ENCODE measurements around the gene CNNM3.

The CNNM3 gene

GRCh38 chr2:96864343-96865091 lies 48.4 kb downstream of the CNNM3 start:
- DNase-seq (ENCODE audit: low read depth) = no peak

- DNase-seq (ENCODE audit: low read depth) = no peak
These were observed 49.6 kb downstream of the CNNM3 start for GRCh38 chr2:96865654-96866053.

GRCh38 chr2:96866149-96866548 lies 50.1 kb downstream of the CNNM3 start:
- no peak for DNase-seq (ENCODE audit: low read depth)

GRCh38 chr2:96866586-96866985 lies 50.5 kb downstream of the CNNM3 start:
- no peak for DNase-seq (ENCODE audit: low read depth)

- DNase-seq (ENCODE audit: low read depth) = no peak
These were observed 51.1 kb downstream of the CNNM3 start for GRCh38 chr2:96866986-96867755.

- no peak for DNase-seq (ENCODE audit: low read depth)
These were observed 51.9 kb downstream of the CNNM3 start for GRCh38 chr2:96867756-96868554.

- no peak for DNase-seq (ENCODE audit: low read depth)
These were observed 52.6 kb downstream of the CNNM3 start for GRCh38 chr2:96868555-96869280.

GRCh38 chr2:96869281-96869821 lies 53.3 kb downstream of the CNNM3 start:
- DNase-seq (ENCODE audit: low read depth) = no peak

- DNase-seq (ENCODE audit: low read depth) = no peak
These were observed 54.0 kb downstream of the CNNM3 start, which contains the start of gene SEMA4C for GRCh38 chr2:96869822-96870625. Gene SEMA4C (minus strand): TSS chr2:96870080. CDS start chr2:96867886, 2,194 bp downstream.

GRCh38 chr2:96870626-96871255 lies 54.7 kb downstream of the CNNM3 start:
- no peak for DNase-seq (ENCODE audit: low read depth)

- DNase-seq (ENCODE audit: low read depth) = no peak
These were observed 56.7 kb downstream of the CNNM3 start for GRCh38 chr2:96872591-96873349.

GRCh38 chr2:96873651-96874096 lies 57.6 kb downstream of the CNNM3 start:
- DNase-seq (ENCODE audit: low read depth) = no peak

- DNase-seq (ENCODE audit: low read depth) = no peak
These were observed 58.2 kb downstream of the CNNM3 start for GRCh38 chr2:96874198-96874831.

- DNase-seq (ENCODE audit: low read depth) = no peak
These were observed 59.6 kb downstream of the CNNM3 start for GRCh38 chr2:96875498-96876268.

GRCh38 chr2:96876269-96877041 lies 60.4 kb downstream of the CNNM3 start:
- no peak for DNase-seq (ENCODE audit: low read depth)

- DNase-seq (ENCODE audit: low read depth) = no peak
These were observed 61.0 kb downstream of the CNNM3 start for GRCh38 chr2:96877042-96877451.

- no peak for DNase-seq (ENCODE audit: low read depth)
These were observed 61.6 kb downstream of the CNNM3 start for GRCh38 chr2:96877631-96878092.
